ENCODE results near the gene NRDC. TPM values are rescaled to one million over a fixed set of nuclear protein-coding genes. Genes with fewer than 3 reads are reported as not detected.

Gene NRDC
- total and polyA plus RNA-seq, 9 of the 15 experiments (the other 6 are each of a cell fraction or from before 2014, with no cell fraction given), result 102 to 371 (median 201) TPM

GRCh38 chr1:51898090-51898734, 19.7 kb upstream of the NRDC start:
- no peak overlapping the region for H3K4me2 ChIP-seq (ENCODE audit: insufficient read depth, low read length)
- H3K4me3 ChIP-seq, result no peak overlapping the region
- CTCF ChIA-PET (ENCODE audit: low intra/inter-chr PET ratio), result interaction anchor here (0.5 to 3.7 kb wide), 4 partner anchors 26 to 788 kb away, joined by 3 to 61 read pairs (median 4); no protein-coding TSS in a partner anchor
- no peak overlapping the region for H2AFZ ChIP-seq (ENCODE audit: low read depth, low read length)
- H4K20me1 ChIP-seq (replicated peaks; ENCODE audit: control insufficient read depth, insufficient read depth, low read length), result no peaks in the 10 kb centered on the region
- no peaks in the 10 kb centered on the region for H3K9me1 ChIP-seq (ENCODE audit: control insufficient read depth, insufficient read depth, low read length)
- peaks cover under 1 to 21% of the 10 kb centered on the region in 2 experiments; a peak in 4 of 5 replicates for H3K27me3 ChIP-seq (ENCODE audit: control insufficient read depth in 2 of 2, insufficient read depth in 2 of 2, low read length in 2 of 2)
- POLR2A ChIA-PET, result interaction anchor here (0.6 to 1.4 kb wide), 5 partner anchors 19 to 679 kb away, joined by 3 to 4 read pairs (median 3); no protein-coding TSS in a partner anchor
- intact Hi-C loops (cut with micrococcal nuclease) (loop anchor here (5.0 to 10.0 kb wide), 4 partner anchors 229 to 789 kb away; no protein-coding TSS in a partner anchor), in situ Hi-C loops (cut with MboI) (loop anchor here (5.0 kb wide), 1 partner anchor 99 kb away; no protein-coding TSS in a partner anchor)
- H3K9me3 ChIP-seq (replicated peaks; ENCODE audit: control insufficient read depth, insufficient read depth, low read depth, low read length), result no peaks in the 10 kb centered on the region
- no peak overlapping the region for H3K9ac ChIP-seq (ENCODE audit: insufficient read depth in 1 of 2, low read depth in 2 of 2, low read length in 2 of 2)
- no peak for ATAC-seq
- no peak for FAIRE-seq
- DNase-seq (ENCODE audit: extremely low read depth in 1 of 4, low spot score in 3 of 4), result no peak
- no peaks in the 10 kb centered on the region for H3K4me1 ChIP-seq (replicated peaks in 1 of 2; ENCODE audit: control insufficient read depth in 2 of 2, insufficient read depth in 2 of 2, low read length in 2 of 2)
- H3K27ac ChIP-seq (ENCODE audit: extremely low read depth, low read depth, low read length), result no peak overlapping the region
- TF ChIP-seq TBL1XR1 (IDR thresholded peaks at IDR 0.05; ENCODE audit: low read length in 2 of 2), result no peak
- no peak for TF ChIP-seq XRCC4 (IDR thresholded peaks at IDR 0.05; ENCODE audit: extremely low read depth, insufficient read depth, insufficient read length)
- no peak for TF ChIP-seq ZNF175 (CRISPR knock-in tag; IDR thresholded peaks at IDR 0.05; ENCODE audit: low read depth)
- TF ChIP-seq CEBPG (CRISPR knock-in tag; IDR thresholded peaks at IDR 0.05), result no peak
- no peak for TF ChIP-seq CEBPG (tag; conservative IDR thresholded peaks at IDR 0.05 in 1 of 2, IDR thresholded peaks at IDR 0.05 in 1 of 2)
- no peak for TF ChIP-seq MTA1 (IDR thresholded peaks at IDR 0.05; ENCODE audit: borderline replicate concordance)
- no peak for TF ChIP-seq JUN (IDR thresholded peaks at IDR 0.05; ENCODE audit: borderline replicate concordance, low read depth, low read length)
- TF ChIP-seq JUN (CRISPR knock-in tag; IDR thresholded peaks at IDR 0.05; ENCODE audit: borderline replicate concordance), result no peak
- no peak for TF ChIP-seq ZNF77 (CRISPR knock-in tag; IDR thresholded peaks at IDR 0.05)
- TF ChIP-seq, protein P1, sequence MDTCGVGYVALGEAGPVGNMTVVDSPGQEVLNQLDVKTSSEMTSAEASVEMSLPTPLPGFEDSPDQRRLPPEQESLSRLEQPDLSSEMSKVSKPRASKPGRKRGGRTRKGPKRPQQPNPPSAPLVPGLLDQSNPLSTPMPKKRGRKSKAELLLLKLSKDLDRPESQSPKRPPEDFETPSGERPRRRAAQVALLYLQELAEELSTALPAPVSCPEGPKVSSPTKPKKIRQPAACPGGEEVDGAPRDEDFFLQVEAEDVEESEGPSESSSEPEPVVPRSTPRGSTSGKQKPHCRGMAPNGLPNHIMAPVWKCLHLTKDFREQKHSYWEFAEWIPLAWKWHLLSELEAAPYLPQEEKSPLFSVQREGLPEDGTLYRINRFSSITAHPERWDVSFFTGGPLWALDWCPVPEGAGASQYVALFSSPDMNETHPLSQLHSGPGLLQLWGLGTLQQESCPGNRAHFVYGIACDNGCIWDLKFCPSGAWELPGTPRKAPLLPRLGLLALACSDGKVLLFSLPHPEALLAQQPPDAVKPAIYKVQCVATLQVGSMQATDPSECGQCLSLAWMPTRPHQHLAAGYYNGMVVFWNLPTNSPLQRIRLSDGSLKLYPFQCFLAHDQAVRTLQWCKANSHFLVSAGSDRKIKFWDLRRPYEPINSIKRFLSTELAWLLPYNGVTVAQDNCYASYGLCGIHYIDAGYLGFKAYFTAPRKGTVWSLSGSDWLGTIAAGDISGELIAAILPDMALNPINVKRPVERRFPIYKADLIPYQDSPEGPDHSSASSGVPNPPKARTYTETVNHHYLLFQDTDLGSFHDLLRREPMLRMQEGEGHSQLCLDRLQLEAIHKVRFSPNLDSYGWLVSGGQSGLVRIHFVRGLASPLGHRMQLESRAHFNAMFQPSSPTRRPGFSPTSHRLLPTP (IDR thresholded peaks at IDR 0.05; ENCODE audit: borderline replicate concordance, extremely low read depth, insufficient read length), result no peak
- TF ChIP-seq PCBP2 (IDR thresholded peaks at IDR 0.05; ENCODE audit: low read depth, low read length, poor library complexity, severe bottlenecking), result no peak
- TF ChIP-seq SUPT5H (IDR thresholded peaks at IDR 0.05), result no peak
- no peak for TF ChIP-seq MCM3 (IDR thresholded peaks at IDR 0.05)
- no peak for TF ChIP-seq CBFB (CRISPR knock-in tag; IDR thresholded peaks at IDR 0.05)
- no peak for TF ChIP-seq PYGO2 (tag; IDR thresholded peaks at IDR 0.05)
- no peak for TF ChIP-seq ZFX (CRISPR knock-in tag; IDR thresholded peaks at IDR 0.05)
- TF ChIP-seq ZBTB17 (CRISPR knock-in tag; IDR thresholded peaks at IDR 0.05), result no peak
- no peak for TF ChIP-seq ZFPM2 (CRISPR knock-in tag; IDR thresholded peaks at IDR 0.05)
- no peak for TF ChIP-seq SIX5 (IDR thresholded peaks at IDR 0.05; ENCODE audit: borderline replicate concordance in 1 of 2, insufficient read depth in 1 of 2, low read depth in 1 of 2, low read length in 2 of 2)
- WGBS (ENCODE audit: insufficient coverage, low coverage, missing lambda C conversion rate), result 0% methylated on average over 6 of the region's 6 CpGs
- BruUV-seq (replicated peaks), result no TSS peak
- H3K36me3 ChIP-seq (ENCODE audit: control insufficient read depth, insufficient read depth, low read length), result no peaks in the 10 kb centered on the region
- H3K79me2 ChIP-seq (ENCODE audit: control insufficient read depth, insufficient read depth, low read length), result no peaks in the 10 kb centered on the region
